GM19035 (cell line): Measurements from ENCODE around the gene SLC7A9.
"Not testable (repeated sequence)": the region's sequence is repeated elsewhere in the genome, so short reads cannot be mapped to it uniquely, and the experiment has no call there.

Experiments used
- ATAC-seq: cut with Tn5 transposase; IDR thresholded peaks from one replicate; pipeline ENCODE4 v1.9.1; 2021; ENCODE audit not compliant: unreplicated experiment

SLC7A9 gene

GRCh38 chr19:32864318-32865007 is 5.1 kb downstream of the SLC7A9 start:
- ATAC-seq, result no peak

GRCh38 chr19:32863841-32864240 is 5.7 kb downstream of the SLC7A9 start:
- no peak for ATAC-seq

- ATAC-seq, result no peak
Observed at GRCh38 chr19:32863301-32863700, 6.3 kb downstream of the SLC7A9 start.

- ATAC-seq, result no peak
Observed at GRCh38 chr19:32862741-32863140, 6.8 kb downstream of the SLC7A9 start.

- no peak for ATAC-seq
Observed at GRCh38 chr19:32862173-32862572, 7.4 kb downstream of the SLC7A9 start.

- no peak for ATAC-seq
Observed at GRCh38 chr19:32861596-32861995, 8.0 kb downstream of the SLC7A9 start.

GRCh38 chr19:32859591-32859990 is 10.0 kb downstream of the SLC7A9 start:
- no peak for ATAC-seq

GRCh38 chr19:32858559-32858958 is 11.0 kb downstream of the SLC7A9 start:
- ATAC-seq, result no peak

GRCh38 chr19:32858155-32858554 is 11.4 kb downstream of the SLC7A9 start:
- no peak for ATAC-seq

- ATAC-seq, result no peak
Observed at GRCh38 chr19:32857584-32857983, 12.0 kb downstream of the SLC7A9 start.

- not testable (repeated sequence) for ATAC-seq
Observed at GRCh38 chr19:32856818-32857217, 12.7 kb downstream of the SLC7A9 start.

- ATAC-seq, result no peak
Observed at GRCh38 chr19:32852216-32852615, 17.4 kb downstream of the SLC7A9 start.

- ATAC-seq, result not testable (repeated sequence)
Observed at GRCh38 chr19:32848035-32848434, 21.5 kb downstream of the SLC7A9 start.

GRCh38 chr19:32843716-32844245 is 25.8 kb downstream of the SLC7A9 start:
- no peak for ATAC-seq

- ATAC-seq, result no peak
Observed at GRCh38 chr19:32842061-32842460, 27.5 kb downstream of the SLC7A9 start.

- no peak for ATAC-seq
Observed at GRCh38 chr19:32837531-32837930, 32.0 kb downstream of the SLC7A9 start.

GRCh38 chr19:32833388-32833787 is 36.2 kb downstream of the SLC7A9 start:
- ATAC-seq, result not testable (repeated sequence)

GRCh38 chr19:32832825-32833224 is 36.7 kb downstream of the SLC7A9 start:
- not testable (repeated sequence) for ATAC-seq

- ATAC-seq, result not testable (repeated sequence)
Observed at GRCh38 chr19:32832094-32832493, 37.5 kb downstream of the SLC7A9 start.

GRCh38 chr19:32831611-32832010 is 38.0 kb downstream of the SLC7A9 start:
- no peak for ATAC-seq

- no peak for ATAC-seq
Observed at GRCh38 chr19:32830231-32831014, 39.1 kb downstream of the SLC7A9 start.

GRCh38 chr19:32829345-32829896 is 40.1 kb downstream of the SLC7A9 start:
- no peak for ATAC-seq
